ENCODE measurements around the gene PTK6. TPM values are rescaled to one million over a fixed set of nuclear protein-coding genes. Genes with fewer than 3 reads are reported as not detected.

PTK6 gene
- total and polyA plus RNA-seq, 2 donors (not counting 1 experiment from before 2014, with no cell fraction given) = 0.17 TPM; not detected in 1

DNA sequence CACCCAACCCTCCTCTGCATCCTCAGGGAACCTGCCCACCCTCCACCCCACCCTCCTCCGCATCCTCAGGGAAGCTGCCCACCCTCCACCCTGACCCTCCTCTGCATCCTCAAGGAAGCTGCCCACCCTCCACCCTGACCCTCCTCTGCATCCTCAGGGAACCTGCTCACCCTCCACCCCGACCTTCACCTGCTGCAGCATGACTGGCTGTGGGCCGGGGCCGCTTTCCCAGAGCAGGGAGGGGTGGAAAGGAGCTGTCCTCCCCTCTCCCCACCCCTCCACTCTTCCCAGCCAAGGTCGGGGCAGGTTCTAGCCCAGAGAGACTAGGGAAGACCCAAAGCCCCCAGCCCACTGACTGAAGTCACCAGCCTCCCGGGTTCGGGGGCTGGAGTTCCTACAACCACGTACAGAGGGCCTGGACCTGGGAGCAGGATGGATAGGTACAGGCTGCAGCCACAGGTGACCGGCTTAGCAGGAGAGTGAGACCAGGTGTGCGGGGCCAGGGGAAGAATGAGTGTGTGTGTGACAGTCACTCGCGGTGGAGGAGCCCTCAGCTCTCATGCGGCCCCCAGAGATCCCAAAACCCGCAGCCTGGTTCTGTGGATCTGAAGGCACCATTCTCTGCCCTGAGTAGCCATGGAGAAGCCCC lies 49.9 kb downstream of the PTK6 start:
- no peak overlapping the region for H2AFZ ChIP-seq (ENCODE audit: low read length)
- no peak for TF ChIP-seq EZH2 (IDR thresholded peaks at IDR 0.05; ENCODE audit: low read length, missing control alignments)
- TF ChIP-seq, protein P1, sequence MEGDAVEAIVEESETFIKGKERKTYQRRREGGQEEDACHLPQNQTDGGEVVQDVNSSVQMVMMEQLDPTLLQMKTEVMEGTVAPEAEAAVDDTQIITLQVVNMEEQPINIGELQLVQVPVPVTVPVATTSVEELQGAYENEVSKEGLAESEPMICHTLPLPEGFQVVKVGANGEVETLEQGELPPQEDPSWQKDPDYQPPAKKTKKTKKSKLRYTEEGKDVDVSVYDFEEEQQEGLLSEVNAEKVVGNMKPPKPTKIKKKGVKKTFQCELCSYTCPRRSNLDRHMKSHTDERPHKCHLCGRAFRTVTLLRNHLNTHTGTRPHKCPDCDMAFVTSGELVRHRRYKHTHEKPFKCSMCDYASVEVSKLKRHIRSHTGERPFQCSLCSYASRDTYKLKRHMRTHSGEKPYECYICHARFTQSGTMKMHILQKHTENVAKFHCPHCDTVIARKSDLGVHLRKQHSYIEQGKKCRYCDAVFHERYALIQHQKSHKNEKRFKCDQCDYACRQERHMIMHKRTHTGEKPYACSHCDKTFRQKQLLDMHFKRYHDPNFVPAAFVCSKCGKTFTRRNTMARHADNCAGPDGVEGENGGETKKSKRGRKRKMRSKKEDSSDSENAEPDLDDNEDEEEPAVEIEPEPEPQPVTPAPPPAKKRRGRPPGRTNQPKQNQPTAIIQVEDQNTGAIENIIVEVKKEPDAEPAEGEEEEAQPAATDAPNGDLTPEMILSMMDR (conservative IDR thresholded peaks at IDR 0.05 in 1 of 2, IDR thresholded peaks at IDR 0.05 in 1 of 2; ENCODE audit: low read depth in 1 of 2, low read length in 2 of 2) = no peak
- H3K4me2 ChIP-seq (ENCODE audit: extremely low read depth, insufficient read depth, low read length) = no peak overlapping the region
- H3K9me3 ChIP-seq (ENCODE audit: control insufficient read depth, insufficient read depth, low read depth, low read length) = no peaks in the 10 kb centered on the region
- no peak overlapping the region for H3K9ac ChIP-seq (ENCODE audit: insufficient read depth, low read length)
- no peak overlapping the region for H3K4me3 ChIP-seq (replicated peaks in 1 of 4; ENCODE audit: control extremely low read depth in 1 of 4, insufficient read depth in 1 of 4, low read depth in 3 of 4, low read length in 4 of 4)
- no peaks in the 10 kb centered on the region for H3K79me2 ChIP-seq (ENCODE audit: control insufficient read depth, insufficient read depth, low read length)
- no peaks in the 10 kb centered on the region for H3K36me3 ChIP-seq (ENCODE audit: control insufficient read depth, insufficient read depth, low read length)
- no peak for DNase-seq (ENCODE audit: low read depth in 2 of 2)
- peaks cover 7% of the 10 kb centered on the region for H3K27me3 ChIP-seq (ENCODE audit: control insufficient read depth, insufficient read depth, low read length)
- H3K27ac ChIP-seq (ENCODE audit: insufficient read depth, low read length) = no peak overlapping the region
- no peaks in the 10 kb centered on the region for H3K4me1 ChIP-seq (ENCODE audit: control insufficient read depth, extremely low read depth, insufficient read depth, low read length)
- H4K20me1 ChIP-seq (ENCODE audit: control insufficient read depth, extremely low read depth, insufficient read depth, low read length) = no peaks in the 10 kb centered on the region

DNA sequence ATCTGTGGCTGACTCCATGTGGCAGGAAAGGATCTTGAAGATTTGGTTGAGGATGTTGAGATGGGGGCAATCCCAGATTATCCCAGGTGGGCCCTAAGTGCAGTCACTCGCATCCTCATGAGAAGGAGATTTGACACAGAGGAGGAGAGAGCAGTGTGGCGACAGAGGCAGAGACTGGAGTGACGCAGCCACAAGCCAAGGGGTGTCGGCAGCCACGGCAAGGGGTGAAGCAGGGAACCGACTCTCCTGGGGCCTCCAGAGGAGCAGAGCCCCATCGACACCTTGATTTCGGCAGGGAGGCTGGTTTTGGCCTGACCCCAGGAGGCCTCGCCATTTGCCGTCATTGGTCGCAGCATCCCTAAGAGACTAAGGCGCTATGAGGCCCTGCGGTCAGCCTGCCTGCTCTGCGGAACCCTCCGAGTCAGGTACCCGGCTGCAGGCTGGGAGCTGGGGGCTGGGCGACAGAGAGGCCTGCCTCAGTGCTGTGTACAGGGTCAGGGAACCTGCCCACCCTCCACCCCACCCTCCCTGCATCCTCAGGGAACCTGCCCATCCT lies 50.8 kb downstream of the PTK6 start:
- Histone ChIP-seq H3K79me2 (ENCODE audit: control insufficient read depth, insufficient read depth, low read length) (no peaks in the 10 kb centered on the region), H3K4me2 (ENCODE audit: extremely low read depth, insufficient read depth, low read length) (no peak overlapping the region), H3K9me3 (ENCODE audit: control insufficient read depth, insufficient read depth, low read depth, low read length) (no peaks in the 10 kb centered on the region), H2AFZ (ENCODE audit: low read length) (no peak overlapping the region), H3K27ac (ENCODE audit: insufficient read depth, low read length) (no peak overlapping the region), H3K4me1 (ENCODE audit: control insufficient read depth, extremely low read depth, insufficient read depth, low read length) (no peaks in the 10 kb centered on the region), H4K20me1 (ENCODE audit: control insufficient read depth, extremely low read depth, insufficient read depth, low read length) (no peaks in the 10 kb centered on the region), H3K27me3 (ENCODE audit: control insufficient read depth, insufficient read depth, low read length) (peaks cover 7% of the 10 kb centered on the region), H3K9ac (ENCODE audit: insufficient read depth, low read length) (no peak overlapping the region), H3K36me3 (ENCODE audit: control insufficient read depth, insufficient read depth, low read length) (no peaks in the 10 kb centered on the region), H3K4me3 (replicated peaks in 1 of 4; ENCODE audit: control extremely low read depth in 1 of 4, insufficient read depth in 1 of 4, low read depth in 3 of 4, low read length in 4 of 4) (no peak overlapping the region)
- DNase-seq (ENCODE audit: low read depth in 2 of 2) = no peak
- TF ChIP-seq, protein P1 (conservative IDR thresholded peaks at IDR 0.05 in 1 of 2, IDR thresholded peaks at IDR 0.05 in 1 of 2; ENCODE audit: low read depth in 1 of 2, low read length in 2 of 2) = no peak
- TF ChIP-seq EZH2 (IDR thresholded peaks at IDR 0.05; ENCODE audit: low read length, missing control alignments) = no peak

DNA sequence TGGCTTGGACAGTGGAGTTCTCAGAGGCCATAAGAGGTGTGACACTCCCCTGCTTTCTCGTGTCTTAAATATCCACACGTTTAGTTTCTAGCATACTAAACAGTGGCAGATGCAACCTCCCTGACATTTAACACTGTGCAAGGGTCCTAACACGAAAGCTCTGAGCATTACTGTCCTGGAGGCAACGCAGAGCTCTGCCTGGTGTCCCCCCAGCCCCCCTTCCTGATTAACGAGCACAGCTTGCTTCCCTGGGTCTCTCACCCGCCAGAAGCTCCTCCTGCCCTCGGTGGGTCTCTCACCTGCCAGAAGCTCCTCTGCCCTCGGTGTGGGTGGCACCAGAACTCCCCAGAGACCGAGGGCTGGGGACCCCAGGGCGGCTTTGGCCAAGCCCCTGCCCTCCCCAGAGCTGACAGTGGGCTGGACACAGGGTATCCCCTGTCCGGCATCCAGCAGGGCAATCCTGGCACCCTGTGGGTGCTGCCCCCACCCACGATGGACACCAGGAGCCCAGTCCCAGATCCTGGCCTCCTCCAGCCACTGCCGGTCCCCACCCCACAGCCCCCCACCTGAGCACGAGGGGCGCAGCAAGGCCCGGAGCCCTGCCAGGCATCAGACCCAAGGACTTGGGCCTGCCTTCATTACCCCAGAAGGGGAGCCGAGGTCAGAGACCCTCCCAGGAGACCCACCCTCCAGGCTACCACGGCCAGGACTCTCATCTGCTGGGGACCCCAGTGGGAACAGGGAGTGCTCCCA lies 52.3 kb downstream of the PTK6 start:
- H3K4me2 ChIP-seq (ENCODE audit: extremely low read depth, insufficient read depth, low read length) = no peak overlapping the region
- peaks cover 7% of the 10 kb centered on the region for H3K27me3 ChIP-seq (ENCODE audit: control insufficient read depth, insufficient read depth, low read length)
- no peaks in the 10 kb centered on the region for H3K79me2 ChIP-seq (ENCODE audit: control insufficient read depth, insufficient read depth, low read length)
- H3K4me1 ChIP-seq (ENCODE audit: control insufficient read depth, extremely low read depth, insufficient read depth, low read length) = no peaks in the 10 kb centered on the region
- no peak overlapping the region for H3K27ac ChIP-seq (ENCODE audit: insufficient read depth, low read length)
- TF ChIP-seq EZH2 (IDR thresholded peaks at IDR 0.05; ENCODE audit: low read length, missing control alignments) = no peak
- TF ChIP-seq, protein P1 (conservative IDR thresholded peaks at IDR 0.05 in 1 of 2, IDR thresholded peaks at IDR 0.05 in 1 of 2; ENCODE audit: low read depth in 1 of 2, low read length in 2 of 2) = no peak
- H2AFZ ChIP-seq (ENCODE audit: low read length) = no peak overlapping the region
- no peaks in the 10 kb centered on the region for H4K20me1 ChIP-seq (ENCODE audit: control insufficient read depth, extremely low read depth, insufficient read depth, low read length)
- H3K4me3 ChIP-seq (replicated peaks in 1 of 4; ENCODE audit: control extremely low read depth in 1 of 4, insufficient read depth in 1 of 4, low read depth in 3 of 4, low read length in 4 of 4) = no peak overlapping the region
- H3K36me3 ChIP-seq (ENCODE audit: control insufficient read depth, insufficient read depth, low read length) = no peaks in the 10 kb centered on the region
- H3K9ac ChIP-seq (ENCODE audit: insufficient read depth, low read length) = no peak overlapping the region
- DNase-seq (ENCODE audit: low read depth in 2 of 2) = no peak
- H3K9me3 ChIP-seq (ENCODE audit: control insufficient read depth, insufficient read depth, low read depth, low read length) = no peaks in the 10 kb centered on the region

Data from fibroblast of lung (primary cell).